ENCODE measurements around the gene MADCAM1.

GRCh38 chr19:453606-454005 lies 42.7 kb upstream of the MADCAM1 start:
- TF ChIP-seq, protein P1, sequence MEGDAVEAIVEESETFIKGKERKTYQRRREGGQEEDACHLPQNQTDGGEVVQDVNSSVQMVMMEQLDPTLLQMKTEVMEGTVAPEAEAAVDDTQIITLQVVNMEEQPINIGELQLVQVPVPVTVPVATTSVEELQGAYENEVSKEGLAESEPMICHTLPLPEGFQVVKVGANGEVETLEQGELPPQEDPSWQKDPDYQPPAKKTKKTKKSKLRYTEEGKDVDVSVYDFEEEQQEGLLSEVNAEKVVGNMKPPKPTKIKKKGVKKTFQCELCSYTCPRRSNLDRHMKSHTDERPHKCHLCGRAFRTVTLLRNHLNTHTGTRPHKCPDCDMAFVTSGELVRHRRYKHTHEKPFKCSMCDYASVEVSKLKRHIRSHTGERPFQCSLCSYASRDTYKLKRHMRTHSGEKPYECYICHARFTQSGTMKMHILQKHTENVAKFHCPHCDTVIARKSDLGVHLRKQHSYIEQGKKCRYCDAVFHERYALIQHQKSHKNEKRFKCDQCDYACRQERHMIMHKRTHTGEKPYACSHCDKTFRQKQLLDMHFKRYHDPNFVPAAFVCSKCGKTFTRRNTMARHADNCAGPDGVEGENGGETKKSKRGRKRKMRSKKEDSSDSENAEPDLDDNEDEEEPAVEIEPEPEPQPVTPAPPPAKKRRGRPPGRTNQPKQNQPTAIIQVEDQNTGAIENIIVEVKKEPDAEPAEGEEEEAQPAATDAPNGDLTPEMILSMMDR (conservative IDR thresholded peaks at IDR 0.05; ENCODE audit: low read depth, low read length) = no peak
- no peak for TF ChIP-seq EZH2 (IDR thresholded peaks at IDR 0.05; ENCODE audit: borderline replicate concordance, low read depth, low read length, poor library complexity, severe bottlenecking)
